CD4-positive, alpha-beta memory T cell (primary cell): ENCODE data around the gene CHPT1. TPM values are rescaled to one million over a fixed set of nuclear protein-coding genes. Genes with fewer than 3 reads are reported as not detected.

ENCODE experiments used
- polyA plus RNA-seq, 2 donors: library from polyadenylated mRNA; unstranded; fragments of 300-500 nt; fragmentation: Illumina TruSeq; gene quantifications; one replicate each; pipeline ENCODE4 v1.2.3, GENCODE V29; 2021
- total RNA-seq, 2 experiments: library from RNA; stranded (reverse); gene quantifications; one replicate each; pipeline ENCODE4 v1.2.3, GENCODE V29; 2021

CHPT1 gene
- total and polyA plus RNA-seq, 4 experiments from 2014 or later = 12.6 to 24.3 (median 18.4) TPM

Other genes starting within 250 kb of the CHPT1 start
- not detected for gene SPIC, start 222.3 kb upstream of the CHPT1 start, total RNA-seq
- not detected for gene SPIC, start 222.3 kb upstream of the CHPT1 start, polyA plus RNA-seq
- gene MYBPC1, start 102.7 kb upstream of the CHPT1 start, total RNA-seq = not detected
- gene MYBPC1, start 102.7 kb upstream of the CHPT1 start, polyA plus RNA-seq = not detected
- gene SYCP3, start 41.8 kb downstream of the CHPT1 start, total RNA-seq = under 1 TPM; 0.23 to 0.28 TPM
- gene SYCP3, start 41.8 kb downstream of the CHPT1 start, polyA plus RNA-seq = under 1 TPM in 1 of 2 donors, not detected in 1; 0.15 TPM
- 10 to 100 TPM; 37.2 to 42.8 TPM for gene GNPTAB, start 133.3 kb downstream of the CHPT1 start, total RNA-seq
- gene GNPTAB, start 133.3 kb downstream of the CHPT1 start, polyA plus RNA-seq = 10 to 100 TPM; 15.3 to 31.0 TPM
- gene DRAM1, start 179.9 kb downstream of the CHPT1 start, total RNA-seq = 1 to 10 TPM; 2.3 to 2.7 TPM
- gene DRAM1, start 179.9 kb downstream of the CHPT1 start, polyA plus RNA-seq = 1 to 10 TPM in 1 of 2 donors, under 1 TPM in 1; 0.83 to 2.8 TPM